Skeletal muscle satellite cell (primary cell): ENCODE data around the gene SSC4D.
A peak's percentile ranks its signal among the peaks of the same experiment; 100 is the strongest.
"Not testable (repeated sequence)": the region's sequence is repeated elsewhere in the genome, so short reads cannot be mapped to it uniquely, and the experiment has no call there.

Experiments
- H3K27me3 ChIP-seq: 2 replicates; pipeline ENCODE4 v1.7.0; 2013; ENCODE audit warnings: low read length; ENCODE audit not compliant: control insufficient read depth, insufficient read depth
- H3K36me3 ChIP-seq: 2 replicates; pipeline ENCODE4 v1.7.0; 2013; ENCODE audit warnings: mild to moderate bottlenecking, control low read depth, low read length; ENCODE audit not compliant: insufficient read depth
- H3K4me1 ChIP-seq: 2 replicates; pipeline ENCODE4 v1.7.0; 2013; ENCODE audit warnings: low read length; ENCODE audit not compliant: control insufficient read depth, insufficient read depth
- H3K4me2 ChIP-seq: 2 replicates; pipeline ENCODE4 v1.7.0; 2013; ENCODE audit warnings: mild to moderate bottlenecking, low read length
- H3K4me3 ChIP-seq: 2 replicates; pipeline ENCODE4 v1.7.0; 2013; ENCODE audit warnings: low read length
- H3K9ac ChIP-seq: 2 replicates; pipeline ENCODE4 v1.7.0; 2013; ENCODE audit warnings: mild to moderate bottlenecking, low read depth, low read length, moderate library complexity
- H3K9me3 ChIP-seq: replicated peaks from 2 replicates; pipeline ENCODE4 v1.7.0; 2013; ENCODE audit warnings: mild to moderate bottlenecking, control low read depth, low read length

SSC4D gene

GRCh38 chr7:76412249-76412648 lies 2.8 kb upstream of the SSC4D start:
- Histone ChIP-seq H3K27me3 (no peaks in the 10 kb centered on the region), H3K9me3 (no peaks in the 10 kb centered on the region), H3K36me3 (no peaks in the 10 kb centered on the region), H3K4me2 (no peak overlapping the region), H3K4me1 (peaks cover 4% of the 10 kb centered on the region), H3K4me3 (no peak overlapping the region), H3K9ac (no peak overlapping the region)

- Histone ChIP-seq H3K9ac (no peak overlapping the region), H3K9me3 (no peaks in the 10 kb centered on the region), H3K4me3 (no peak overlapping the region), H3K27me3 (no peaks in the 10 kb centered on the region), H3K4me2 (no peak overlapping the region), H3K36me3 (no peaks in the 10 kb centered on the region), H3K4me1 (peaks cover 4% of the 10 kb centered on the region)
Observed at GRCh38 chr7:76411626-76412025, 2.1 kb upstream of the SSC4D start.

- Histone ChIP-seq H3K4me1 (peaks cover 7% of the 10 kb centered on the region), H3K9ac (no peak overlapping the region), H3K4me3 (no peak overlapping the region), H3K36me3 (no peaks in the 10 kb centered on the region), H3K9me3 (no peaks in the 10 kb centered on the region), H3K4me2 (no peak overlapping the region), H3K27me3 (no peaks in the 10 kb centered on the region)
Observed at GRCh38 chr7:76408121-76408560, 1.4 kb downstream of the SSC4D start.

GRCh38 chr7:76407718-76408117 lies 1.8 kb downstream of the SSC4D start:
- Histone ChIP-seq H3K9me3 (no peaks in the 10 kb centered on the region), H3K4me2 (no peak overlapping the region), H3K4me3 (no peak overlapping the region)

GRCh38 chr7:76405738-76406137 lies 3.8 kb downstream of the SSC4D start:
- Histone ChIP-seq H3K4me2 (no peak overlapping the region), H3K4me3 (no peak overlapping the region), H3K4me1 (peaks cover 3% of the 10 kb centered on the region), H3K27me3 (no peaks in the 10 kb centered on the region), H3K36me3 (no peaks in the 10 kb centered on the region), H3K9me3 (no peaks in the 10 kb centered on the region), H3K9ac (no peak overlapping the region)

More at GRCh38 chr7:76407718-76408117, 1.8 kb downstream of the SSC4D start:
- H3K36me3 ChIP-seq: no peaks in the 10 kb centered on the region
- no peak overlapping the region for H3K9ac ChIP-seq
- H3K4me1 ChIP-seq: peaks cover 7% of the 10 kb centered on the region
- H3K27me3 ChIP-seq: no peaks in the 10 kb centered on the region

- H3K4me2 ChIP-seq: no peak overlapping the region
- H3K9ac ChIP-seq: no peak overlapping the region
- H3K4me1 ChIP-seq: peaks cover 3% of the 10 kb centered on the region
- H3K9me3 ChIP-seq: no peaks in the 10 kb centered on the region
- no peaks in the 10 kb centered on the region for H3K27me3 ChIP-seq
- H3K4me3 ChIP-seq: no peak overlapping the region
- H3K36me3 ChIP-seq: no peaks in the 10 kb centered on the region
Observed at GRCh38 chr7:76403780-76404494, 5.6 kb downstream of the SSC4D start.

GRCh38 chr7:76403097-76403496 lies 6.4 kb downstream of the SSC4D start:
- not testable (repeated sequence) for H3K27me3 ChIP-seq, H3K4me1 ChIP-seq, H3K9ac ChIP-seq, H3K4me3 ChIP-seq, H3K9me3 ChIP-seq, H3K36me3 ChIP-seq, H3K4me2 ChIP-seq

- no peaks in the 10 kb centered on the region for H3K36me3 ChIP-seq
- H3K9me3 ChIP-seq: no peaks in the 10 kb centered on the region
- H3K4me3 ChIP-seq: no peak overlapping the region
- H3K4me1 ChIP-seq: peaks cover 15% of the 10 kb centered on the region
- H3K27me3 ChIP-seq: no peaks in the 10 kb centered on the region
- no peak overlapping the region for H3K9ac ChIP-seq
- H3K4me2 ChIP-seq: no peak overlapping the region
Observed at GRCh38 chr7:76400248-76400647, 9.2 kb downstream of the SSC4D start.

- no peaks in the 10 kb centered on the region for H3K27me3 ChIP-seq
- H3K9me3 ChIP-seq: no peaks in the 10 kb centered on the region
- H3K36me3 ChIP-seq: no peaks in the 10 kb centered on the region
- H3K9ac ChIP-seq: peak overlapping the region; percentile 30
- H3K4me1 ChIP-seq: peaks cover 22% of the 10 kb centered on the region
- peak overlapping the region; percentile 66 for H3K4me3 ChIP-seq
- peak overlapping the region; percentile 86 for H3K4me2 ChIP-seq
Observed at GRCh38 chr7:76397409-76398183, 11.9 kb downstream of the SSC4D start.

- Histone ChIP-seq H3K4me3 (peak overlapping the region; percentile 66), H3K9me3 (no peaks in the 10 kb centered on the region), H3K36me3 (no peaks in the 10 kb centered on the region), H3K4me1 (peaks cover 24% of the 10 kb centered on the region), H3K27me3 (no peaks in the 10 kb centered on the region), H3K9ac (no peak overlapping the region), H3K4me2 (peak overlapping the region; percentile 86)
Observed at GRCh38 chr7:76396864-76397263, 12.6 kb downstream of the SSC4D start.

GRCh38 chr7:76395965-76396726 lies 13.4 kb downstream of the SSC4D start:
- H3K27me3 ChIP-seq: no peaks in the 10 kb centered on the region
- H3K36me3 ChIP-seq: no peaks in the 10 kb centered on the region
- peaks cover 24% of the 10 kb centered on the region for H3K4me1 ChIP-seq
- H3K9me3 ChIP-seq: no peaks in the 10 kb centered on the region
- H3K4me3 ChIP-seq: no peak overlapping the region
- H3K4me2 ChIP-seq: no peak overlapping the region
- no peak overlapping the region for H3K9ac ChIP-seq
